Right lung (tissue), 5 donors: ENCODE data around the gene C1QTNF1. TPM values are rescaled to one million over a fixed set of nuclear protein-coding genes. Genes with fewer than 3 reads are reported as not detected.

Experiments
- DNase-seq, 2 donors: peaks; one replicate each; pipeline ENCODE4 v3.0.0-alpha.2; 2013
- polyA plus RNA-seq, 5 donors: library from polyadenylated mRNA; unstranded; fragments of 120-200 nt; gene quantifications; one replicate each; pipeline versions ENCODE4 v1.2.1 to v1.2.3, GENCODE V29; 2013; ENCODE audit warnings: inconsistent platforms in 1 of 5, low replicate concordance in 1 of 5; ENCODE audit not compliant: insufficient read length in 5 of 5, insufficient read depth in 1 of 5

Gene C1QTNF1
- polyA plus RNA-seq, 5 donors, result 1.5 to 2.7 (median 2.2) TPM

DNA sequence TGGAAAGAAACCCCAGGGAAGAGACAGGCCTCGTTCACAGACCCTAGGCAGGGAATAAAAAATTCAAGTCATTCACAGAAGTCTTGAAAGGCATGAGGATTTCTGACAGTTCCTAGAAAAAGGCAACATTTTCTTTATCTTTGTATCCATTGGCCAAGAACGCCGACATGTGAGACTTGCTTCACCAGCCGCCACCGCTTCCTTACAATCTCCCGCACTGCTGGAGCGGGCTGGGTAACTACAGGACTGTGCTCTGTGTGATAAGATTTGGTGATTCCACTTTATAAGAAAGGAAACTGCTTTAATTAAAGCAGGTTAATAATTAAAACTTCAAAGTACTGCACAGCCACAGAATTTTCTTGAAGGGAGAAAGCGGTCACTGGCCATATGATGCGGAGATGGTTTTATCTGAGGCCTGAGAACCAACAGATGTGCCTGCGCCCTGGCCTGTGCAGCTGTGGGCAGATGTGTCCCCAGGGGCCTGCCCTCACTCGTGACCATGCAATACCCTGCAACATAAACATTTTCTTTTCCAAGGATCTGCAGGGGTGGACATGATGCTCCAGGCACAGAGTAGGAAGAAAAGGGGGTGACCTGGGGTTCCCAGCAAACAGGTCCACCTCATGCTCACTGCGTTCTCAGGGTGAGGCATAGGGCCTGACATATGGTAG lies 31.3 kb upstream of the C1QTNF1 start:
- no peak for DNase-seq

DNA sequence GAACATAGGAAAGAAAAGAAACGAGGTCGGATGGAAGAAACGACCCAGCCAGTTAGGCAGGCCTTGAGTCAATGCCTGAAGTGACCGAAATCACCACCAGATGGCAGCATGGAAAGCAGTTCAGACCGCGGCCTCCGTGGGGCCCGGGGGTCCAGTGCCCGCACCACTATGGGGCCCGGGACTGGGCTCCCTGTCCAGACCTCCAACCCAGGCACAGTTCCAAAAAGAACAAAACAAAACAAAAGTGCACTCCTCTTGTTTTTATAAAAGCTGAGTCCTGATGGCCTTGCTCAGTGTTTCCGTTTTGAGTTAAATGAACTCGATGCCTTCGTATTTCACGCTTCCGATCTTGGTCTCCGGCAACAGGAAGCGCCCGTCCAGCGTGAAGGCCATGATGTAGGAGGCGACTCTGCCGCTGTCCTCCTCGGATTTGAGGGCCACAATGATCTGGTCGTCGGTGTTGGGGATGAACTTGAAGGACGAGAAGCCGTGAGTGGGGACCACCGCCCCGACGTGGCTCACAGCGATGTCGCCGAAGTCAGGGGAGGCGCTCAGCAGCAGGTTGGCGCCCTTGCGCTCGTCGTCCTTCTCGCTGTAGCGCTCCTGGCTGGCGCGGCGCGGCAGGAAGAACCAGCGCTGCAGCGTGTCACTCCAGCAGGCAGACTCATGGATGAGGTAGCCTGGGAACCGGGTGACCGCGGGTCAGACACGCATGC lies 30.6 kb upstream of the C1QTNF1 start:
- no peak for DNase-seq

DNA sequence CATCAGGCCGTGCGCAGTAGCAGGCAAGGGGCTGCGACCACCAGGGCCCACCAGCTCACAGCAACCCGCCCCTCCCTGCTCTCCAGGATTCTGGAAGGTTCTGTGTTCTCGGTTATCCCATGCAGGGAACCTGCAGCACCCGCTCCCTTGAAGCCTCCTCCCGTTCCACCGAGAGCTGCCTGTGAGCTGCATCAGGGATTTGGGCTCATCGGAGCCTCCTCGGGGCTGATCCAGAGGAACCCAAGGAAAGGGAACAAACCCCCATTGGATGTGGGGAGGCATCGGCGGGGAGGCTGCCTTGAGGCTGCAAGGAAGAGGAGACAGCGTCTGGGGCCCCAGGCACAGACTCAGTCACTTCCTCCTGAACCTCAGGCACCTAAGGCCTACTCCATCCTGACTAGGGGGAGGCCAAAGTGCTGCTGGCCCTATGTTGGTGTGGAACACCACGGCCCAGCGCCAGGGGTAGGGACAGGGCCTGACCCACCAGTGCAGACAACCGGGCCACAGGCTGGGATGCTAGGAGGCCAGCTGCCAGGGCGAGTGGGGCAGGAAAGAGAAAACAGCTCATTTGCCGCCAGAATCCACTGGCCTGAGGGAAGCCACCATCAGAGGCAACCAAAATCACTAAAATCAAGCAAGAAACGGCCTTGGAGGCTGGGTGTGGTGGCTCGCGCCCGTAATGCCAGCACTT lies 29.8 kb upstream of the C1QTNF1 start:
- DNase-seq, result no peak

DNA sequence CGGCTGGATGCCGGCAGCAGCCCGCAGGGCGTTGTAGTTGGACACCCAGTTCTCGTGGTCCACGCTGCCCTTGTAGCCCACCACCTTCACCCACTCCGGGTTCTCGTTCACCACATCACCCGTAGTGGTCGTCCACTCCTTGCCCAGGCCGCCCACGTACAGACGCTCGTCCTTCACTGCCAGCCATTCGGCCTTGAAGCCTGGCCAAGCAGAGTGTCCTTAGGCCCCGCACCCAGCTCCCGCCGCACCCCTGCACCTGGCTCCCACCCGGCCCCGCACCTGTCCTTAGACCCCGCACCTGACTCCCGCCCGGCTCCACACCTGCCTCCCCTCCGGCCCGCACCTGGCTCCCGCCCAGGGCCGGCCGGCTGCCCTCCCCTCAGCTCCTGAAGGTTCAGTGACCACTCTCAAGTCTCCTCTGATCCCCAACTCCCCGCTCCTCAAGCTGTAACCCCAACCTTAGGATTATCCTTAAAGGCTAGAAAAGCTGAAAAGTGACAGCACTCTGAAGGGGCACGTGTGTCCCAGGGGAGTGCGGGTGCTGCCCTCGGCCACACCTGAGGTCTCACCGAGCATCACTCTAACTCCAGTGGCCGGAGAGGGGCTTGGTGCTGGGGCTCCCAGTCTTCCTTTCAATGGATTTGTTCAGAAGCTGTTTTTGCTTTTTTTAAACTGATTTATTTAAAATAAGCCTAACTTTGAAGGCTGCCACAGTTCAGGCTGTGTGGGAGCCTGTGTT lies 28.8 kb upstream of the C1QTNF1 start:
- no peak for DNase-seq

DNA sequence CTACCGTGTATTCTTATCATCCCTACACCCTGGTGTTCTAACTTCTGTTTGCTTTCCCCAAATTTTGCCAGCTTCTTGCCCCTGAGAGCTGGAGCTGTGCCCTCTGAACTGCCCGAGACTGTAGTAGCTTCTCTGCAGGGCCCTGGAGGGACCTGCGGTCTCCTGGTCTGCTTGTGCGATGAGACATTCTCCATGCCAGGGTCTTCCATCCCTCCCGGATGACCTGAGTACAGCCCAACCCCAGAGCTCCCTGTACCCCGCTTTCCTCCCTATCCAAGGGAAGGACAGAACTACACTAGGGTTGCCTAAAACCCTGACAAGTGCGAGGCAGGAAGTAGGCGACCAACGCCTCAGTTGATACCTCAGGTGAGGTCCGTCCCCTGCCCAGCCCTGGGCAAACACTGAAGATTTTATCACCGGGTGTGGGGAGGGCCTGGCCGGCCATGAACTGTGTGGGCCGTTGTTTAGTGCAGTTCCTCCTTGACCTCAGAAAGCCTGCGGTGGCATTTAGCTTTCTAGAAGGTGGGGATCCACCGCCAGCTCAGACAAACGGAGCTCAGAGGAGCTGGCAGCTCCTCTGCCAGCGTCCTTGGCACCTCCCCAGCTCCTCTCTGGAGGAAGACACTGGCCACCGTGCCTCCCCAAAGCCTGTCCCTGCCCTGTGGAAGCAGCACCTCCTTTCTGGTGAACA lies 28.1 kb upstream of the C1QTNF1 start:
- DNase-seq, result no peak

DNA sequence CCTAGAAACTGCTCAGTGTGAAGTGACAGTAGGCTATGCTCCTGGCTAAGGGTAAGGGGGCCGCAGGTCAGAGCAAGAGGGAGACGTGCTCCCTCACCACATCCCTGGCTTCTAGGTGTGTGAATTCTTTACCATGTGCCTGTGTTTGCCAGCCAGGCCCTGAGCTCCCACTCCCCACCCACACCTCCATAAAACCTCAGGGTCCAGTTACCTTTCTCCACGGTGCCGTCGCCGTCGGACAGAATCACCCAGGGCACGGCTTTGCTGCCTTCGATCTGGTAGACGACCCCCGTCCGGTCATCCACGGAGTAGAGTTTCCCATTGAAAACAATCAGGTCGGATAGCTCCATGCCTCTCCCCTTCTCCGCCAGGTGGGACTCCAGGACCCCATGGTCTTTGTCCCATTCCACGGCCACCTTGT lies 27.2 kb upstream of the C1QTNF1 start:
- no peak for DNase-seq

DNA sequence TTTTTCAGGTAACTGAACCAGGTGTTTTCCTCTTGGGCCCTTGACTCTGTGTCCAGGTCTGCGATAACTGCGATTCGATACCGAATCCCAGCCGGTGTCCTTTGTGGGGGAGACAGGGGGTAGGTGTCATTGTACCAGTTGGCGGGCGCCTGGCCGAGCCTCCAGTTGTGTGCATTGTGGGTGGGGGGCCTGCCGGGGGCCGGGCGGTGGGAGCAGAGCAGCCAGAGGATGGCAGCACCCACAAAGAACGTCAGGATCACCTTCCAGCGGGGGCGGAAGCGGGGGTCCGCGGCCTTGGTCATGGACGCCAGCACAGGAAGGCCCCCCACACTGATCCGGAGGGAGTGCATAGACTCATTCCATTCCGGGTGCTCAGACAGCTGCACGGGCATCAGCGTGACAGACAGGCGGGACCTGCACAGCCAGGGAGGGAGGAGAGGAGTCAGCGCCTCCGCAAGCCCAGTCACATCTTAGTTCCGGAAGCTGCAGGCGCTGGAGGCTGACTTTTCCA lies 26.7 kb upstream of the C1QTNF1 start:
- no peak for DNase-seq

DNA sequence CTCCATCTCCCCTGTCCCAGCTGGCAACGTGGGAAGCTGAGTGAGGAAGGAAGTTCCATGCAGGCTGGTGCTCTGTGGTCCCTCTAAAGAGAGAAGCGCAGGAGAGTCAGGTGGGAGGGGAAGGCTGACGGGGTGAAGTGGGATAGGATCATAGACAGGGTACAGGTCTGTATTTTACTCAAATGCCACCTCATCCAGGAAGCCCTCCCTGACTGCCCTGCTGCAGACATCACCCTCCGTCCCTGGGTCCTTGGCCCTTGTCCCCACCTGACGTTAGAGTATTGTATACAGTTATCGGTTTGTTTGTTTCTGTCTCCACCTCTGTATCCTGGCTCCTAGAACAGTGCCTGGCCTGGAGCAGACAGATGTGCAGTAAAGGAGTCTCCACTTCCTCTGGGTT lies 26.1 kb upstream of the C1QTNF1 start:
- no peak for DNase-seq

DNA sequence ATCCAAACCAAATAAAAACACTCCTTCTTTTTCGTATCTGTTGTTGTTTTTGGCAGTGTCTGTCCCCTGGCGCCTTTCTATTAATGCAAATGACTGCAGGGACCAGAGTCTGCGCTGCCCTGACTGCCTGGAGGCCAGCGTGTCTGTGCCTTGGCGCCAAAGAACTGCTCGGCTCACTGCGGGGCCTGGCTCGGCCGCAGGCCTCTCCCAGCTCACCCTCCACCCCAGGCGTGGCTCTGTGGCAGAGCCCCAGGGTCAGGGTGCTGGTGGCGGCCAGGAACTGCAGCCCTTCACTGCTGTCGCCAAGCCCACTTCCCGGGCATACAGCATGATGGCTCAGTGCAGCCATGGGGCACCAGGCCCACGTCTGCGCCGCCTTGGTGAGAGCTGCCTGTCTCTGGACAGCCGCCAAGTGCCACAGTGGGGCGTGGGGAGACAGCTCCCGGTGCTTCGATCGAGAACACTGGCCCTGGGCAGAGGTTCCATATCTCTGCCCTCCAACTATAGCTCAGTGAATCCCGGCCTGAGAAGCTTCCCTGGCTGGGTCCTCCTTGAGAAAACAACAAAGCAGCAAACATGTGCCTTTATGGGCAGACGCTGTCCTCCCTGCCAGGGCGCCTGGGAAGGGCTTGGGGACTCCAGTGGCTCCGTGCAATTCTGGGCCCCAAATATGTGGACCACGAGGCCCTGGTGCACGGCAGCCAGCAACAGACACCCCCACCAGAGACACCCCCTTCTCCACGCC lies 25.5 kb upstream of the C1QTNF1 start:
- DNase-seq, result no peak

DNA sequence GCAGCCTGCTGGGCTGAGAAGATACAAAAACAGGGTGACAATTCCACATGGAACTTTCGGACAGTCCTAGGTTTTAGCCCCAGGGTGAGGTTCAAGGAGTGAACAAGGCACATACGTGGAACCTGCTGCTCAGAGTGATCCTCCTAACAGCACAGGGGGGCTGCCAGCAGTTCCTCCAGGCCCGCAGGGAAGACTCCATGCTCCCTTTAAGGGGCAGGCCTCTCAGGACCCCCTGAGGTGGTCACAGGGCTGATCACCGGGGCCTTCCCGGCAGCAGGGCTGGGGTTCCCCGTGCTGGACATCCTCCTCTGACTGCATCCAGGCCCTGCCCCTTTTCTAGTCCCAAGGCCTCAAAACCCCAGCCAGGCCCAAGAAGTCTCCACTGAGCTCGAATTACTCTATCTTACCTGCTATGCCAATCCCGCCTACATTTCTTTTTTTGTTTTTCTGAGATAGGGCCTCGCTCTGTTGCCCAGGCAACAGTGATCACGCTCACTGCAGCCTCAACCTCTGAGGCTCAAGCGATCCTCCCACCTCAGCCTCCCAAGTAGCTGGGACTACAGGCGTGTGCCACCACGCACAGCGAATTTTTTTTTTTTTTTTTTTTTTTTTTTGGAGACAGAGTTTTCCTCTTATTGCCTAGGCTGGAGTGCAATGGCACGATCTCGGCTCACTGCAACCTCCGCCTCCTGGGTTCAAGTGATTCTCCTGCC lies 24.8 kb upstream of the C1QTNF1 start:
- no peak for DNase-seq

DNA sequence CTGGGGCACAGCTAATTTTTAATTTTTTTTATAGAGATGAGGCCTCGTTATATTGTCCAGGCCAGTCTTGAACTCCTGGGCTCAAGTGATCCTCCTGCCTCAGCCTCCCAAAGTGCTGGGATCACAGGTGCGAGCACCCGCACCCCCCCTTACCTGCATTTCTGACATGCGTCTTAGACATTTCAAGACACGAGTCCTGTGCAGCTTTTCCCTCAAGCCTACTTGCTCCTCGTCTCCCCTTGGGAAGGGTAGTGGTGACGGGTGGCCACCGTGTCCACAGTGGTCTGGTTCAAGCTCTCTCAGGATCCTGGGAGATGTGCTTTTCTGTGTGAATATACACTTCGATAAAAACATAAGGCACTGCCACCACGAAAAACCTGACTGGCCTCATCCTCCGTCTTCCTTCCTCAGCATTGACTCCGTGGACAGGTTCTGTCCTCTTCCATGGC lies 24.0 kb upstream of the C1QTNF1 start:
- no peak for DNase-seq

DNA sequence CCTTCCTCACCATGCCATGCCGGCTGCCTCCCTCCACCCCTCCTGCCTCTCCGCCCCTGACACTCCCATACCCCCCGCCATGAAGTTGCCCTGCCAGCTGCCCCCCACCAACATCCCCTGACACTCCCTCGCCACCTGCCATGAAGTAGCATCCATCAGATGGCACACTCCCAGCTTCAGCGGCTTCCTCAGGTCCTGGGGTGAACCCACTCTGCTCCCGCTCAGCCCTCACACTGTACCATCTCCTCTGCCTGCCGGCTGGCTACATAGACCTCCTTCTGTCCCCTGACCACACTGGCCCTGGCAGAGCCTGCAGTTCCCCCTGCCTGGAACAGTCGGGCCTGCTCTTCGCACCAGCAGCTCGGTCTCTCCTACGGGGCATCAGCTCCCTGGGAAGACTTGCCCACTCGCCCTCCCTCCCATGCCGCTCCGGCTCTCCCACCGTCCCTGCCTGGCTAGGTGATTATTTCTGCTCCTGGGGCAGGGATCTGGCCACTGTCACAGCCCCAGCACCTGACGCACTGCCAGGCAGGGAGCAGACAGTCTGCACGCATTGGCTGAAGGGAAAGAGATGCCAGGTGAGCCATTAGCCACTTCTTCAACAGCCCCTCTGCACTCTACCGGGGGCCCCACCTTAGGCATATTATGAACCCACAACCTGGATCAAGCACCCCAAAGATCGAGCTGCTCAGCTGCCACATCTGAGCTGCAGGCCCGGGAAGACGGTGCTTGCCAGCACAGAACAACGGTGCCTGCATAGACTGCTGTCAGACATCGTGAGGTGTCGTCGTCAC lies 23.4 kb upstream of the C1QTNF1 start:
- DNase-seq, result no peak

DNA sequence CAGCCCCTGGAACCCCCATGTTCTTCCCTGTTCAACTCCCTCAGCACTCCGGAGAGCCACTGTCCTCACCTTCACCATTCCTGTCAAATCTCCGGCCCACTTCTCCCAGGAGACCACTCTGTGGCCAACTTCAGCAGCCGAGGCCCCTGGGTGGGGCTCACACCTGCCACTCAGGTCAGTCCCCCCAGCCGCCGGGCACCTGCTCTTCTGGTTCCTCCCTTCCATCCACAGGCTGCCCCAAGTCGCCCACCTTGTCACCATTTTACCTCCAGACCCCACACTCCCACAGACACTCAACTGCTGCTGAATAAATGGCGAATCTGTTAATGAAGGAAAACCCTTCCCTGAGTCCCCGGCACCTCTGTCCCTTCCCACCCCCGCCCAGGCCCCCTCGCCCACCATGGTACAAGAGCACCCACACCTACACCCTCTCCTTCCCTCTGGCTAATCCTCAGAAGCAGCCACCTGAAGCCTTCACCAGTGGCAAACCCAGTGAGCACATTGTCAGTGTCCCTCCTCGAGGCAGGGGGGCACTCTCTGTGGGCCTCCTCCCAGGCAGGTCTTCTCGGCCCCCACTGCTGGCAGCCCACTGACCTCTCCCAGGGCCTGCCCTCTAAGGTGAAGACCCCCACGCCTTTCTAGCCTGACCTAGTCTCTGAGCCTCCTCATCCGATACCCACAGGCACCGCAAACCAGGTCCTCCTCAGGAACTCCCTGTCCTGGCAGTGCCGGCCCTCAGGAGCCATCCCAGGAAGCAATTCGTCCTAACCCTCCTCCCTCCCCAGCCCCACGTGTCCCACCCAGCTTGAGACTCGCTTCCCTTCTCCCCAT lies 22.6 kb upstream of the C1QTNF1 start:
- DNase-seq, result no peak

DNA sequence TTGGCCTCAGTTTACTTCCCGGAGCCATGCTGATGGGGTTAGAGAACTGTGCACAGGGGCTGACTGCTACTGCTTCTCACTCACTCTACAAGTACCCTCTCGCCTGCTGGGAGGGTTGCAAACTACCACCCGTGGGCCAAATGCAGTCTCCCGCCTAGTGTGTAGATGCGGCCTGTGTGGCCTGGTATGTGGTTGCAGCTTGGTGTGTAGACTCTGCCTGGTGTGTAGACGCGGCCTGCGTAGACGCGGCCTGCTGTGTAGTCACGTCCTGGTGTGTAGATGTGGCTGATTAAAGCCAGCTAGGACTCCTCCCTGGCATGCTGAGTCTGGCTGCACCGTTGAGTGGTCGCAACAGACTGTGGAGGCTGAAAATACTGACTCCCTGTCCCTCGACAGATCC lies 21.7 kb upstream of the C1QTNF1 start:
- no peak for DNase-seq

DNA sequence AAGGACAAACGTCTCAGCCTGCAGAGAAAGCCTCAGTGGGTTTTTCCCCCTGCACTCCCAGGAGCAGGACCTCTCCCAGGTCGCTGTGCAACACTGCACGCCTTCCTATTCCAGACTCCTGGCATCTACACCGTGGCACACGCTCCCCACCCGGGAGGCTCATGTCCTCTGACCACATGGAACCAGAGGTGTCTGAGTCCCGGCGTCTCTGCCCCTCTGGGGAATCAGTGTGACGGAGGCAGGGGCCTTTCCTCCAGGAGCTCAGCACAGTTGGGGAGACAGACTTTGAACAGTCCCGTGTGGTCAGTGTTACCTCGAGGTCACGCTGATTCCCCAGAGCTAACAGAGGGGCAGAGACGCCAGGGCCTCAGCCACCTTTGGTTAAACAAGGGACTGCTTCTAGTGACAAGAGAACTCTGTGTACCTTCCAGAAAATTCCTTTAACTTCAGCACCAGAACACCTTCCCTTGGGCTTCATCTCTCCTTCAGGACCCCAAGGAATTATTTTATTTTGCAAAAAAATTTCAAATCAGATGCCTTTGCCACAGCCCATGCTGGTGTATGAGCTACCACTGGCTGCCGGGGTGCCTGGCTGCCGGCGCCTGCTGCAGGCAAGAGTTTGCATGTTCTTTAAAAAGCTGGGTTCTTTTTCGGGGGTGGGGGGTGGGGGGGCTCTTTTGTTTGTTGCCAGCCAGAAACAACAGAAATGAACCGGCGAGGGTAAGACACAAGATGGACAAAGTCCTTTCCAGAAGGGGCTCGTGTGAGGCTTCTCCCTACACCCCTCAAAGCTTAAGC lies 21.0 kb upstream of the C1QTNF1 start:
- no peak for DNase-seq

DNA sequence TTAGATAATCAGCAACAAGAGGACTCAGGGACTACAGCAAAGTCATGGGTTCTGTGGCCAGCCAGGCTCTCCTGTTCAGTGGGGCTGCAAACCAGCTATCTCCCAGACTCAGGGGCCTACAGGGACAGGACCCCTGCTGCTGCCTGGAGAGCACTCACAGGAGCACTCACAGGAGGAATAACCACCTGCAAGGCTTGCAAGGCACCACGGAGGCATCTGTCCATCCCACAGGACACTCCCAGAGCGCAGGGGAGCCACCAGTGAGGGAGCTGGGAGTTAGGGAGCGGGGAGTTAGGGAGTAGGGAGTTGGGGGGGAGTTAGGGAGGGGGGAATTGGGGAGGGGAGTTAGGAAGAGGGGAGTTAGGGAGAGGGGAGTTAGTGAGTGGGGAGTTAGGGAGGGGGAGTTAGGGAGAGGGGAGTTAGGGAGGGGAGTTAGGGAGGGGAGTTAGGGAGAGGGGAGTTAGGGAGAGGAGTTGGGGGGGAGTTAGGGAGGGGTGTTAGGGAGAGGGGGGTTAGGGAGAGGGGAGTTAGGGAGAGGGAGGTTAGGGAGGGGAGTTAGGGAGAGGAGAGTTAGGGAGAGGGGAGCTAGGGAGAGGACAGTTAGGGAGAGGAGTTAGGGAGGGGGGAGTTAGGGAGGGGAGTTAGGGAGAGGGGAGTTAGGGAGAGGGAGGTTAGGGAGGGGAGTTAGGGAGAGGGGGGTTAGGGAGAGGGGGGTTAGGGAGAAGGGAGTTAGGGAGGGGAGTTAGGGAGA lies 20.1 kb upstream of the C1QTNF1 start:
- no peak for DNase-seq
